Measurements from ENCODE around the gene CUL7. TPM values are rescaled to one million over a fixed set of nuclear protein-coding genes. Genes with fewer than 3 reads are reported as not detected.

CUL7 gene
- total RNA-seq, 1 experiment from 2014 or later: 34.1 TPM

DNA sequence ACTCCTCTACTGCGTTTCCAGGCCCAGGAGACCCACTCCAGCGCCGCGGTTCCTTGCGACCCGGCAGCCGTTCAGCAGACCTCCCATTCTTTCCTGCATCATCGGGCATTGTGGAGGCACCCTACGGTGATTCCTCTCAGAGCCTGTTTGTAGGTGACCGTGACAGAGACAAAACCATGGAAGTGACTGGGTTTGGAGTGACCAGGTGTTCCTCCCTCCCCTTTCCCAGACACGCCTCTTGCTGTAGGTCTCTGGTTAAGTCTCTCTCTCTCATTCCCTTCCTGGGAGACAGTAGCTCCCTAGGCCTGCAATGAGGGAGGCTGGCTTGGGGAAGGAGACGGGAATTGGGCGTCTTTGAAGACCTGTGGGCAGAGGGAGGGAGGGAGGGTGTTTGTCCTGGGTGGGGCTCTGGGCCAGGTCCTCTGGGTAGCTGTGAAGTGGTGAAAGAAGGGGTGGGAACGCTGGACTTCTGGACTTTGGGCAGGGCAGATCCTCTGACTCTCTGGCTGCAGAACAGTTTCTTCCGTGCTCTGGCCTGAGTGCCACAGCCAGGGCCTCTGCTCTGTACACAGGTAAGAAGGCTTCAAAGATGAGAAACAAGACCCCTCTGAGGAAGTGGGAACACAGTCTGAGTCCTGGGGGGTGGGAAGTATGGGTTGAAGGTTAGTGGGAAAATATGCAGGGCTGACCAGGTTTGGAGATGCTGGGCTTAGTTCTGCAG is 6.5 kb upstream of the CUL7 start:
- intact Hi-C loops (cut with micrococcal nuclease): no loop called here
- Histone ChIP-seq H2AFZ (ENCODE audit: low read depth, low read length, poor library complexity, severe bottlenecking) (peak overlapping the region; percentile 67), H3K9ac (ENCODE audit: low read length) (peak overlapping the region; percentile 65), H3K4me3 (replicated peaks in 1 of 2; ENCODE audit: low read depth in 1 of 2, low read length in 2 of 2) (peak overlapping the region; percentile 89), H3K27ac (ENCODE audit: low read depth, low read length) (peak overlapping the region; percentile 59; the same call in 1 of the 2 replicates), H3K9me2 (ENCODE audit: insufficient read depth) (no peaks in the 10 kb centered on the region), H3K9me3 (ENCODE audit: control insufficient read depth in 1 of 2, insufficient read depth in 1 of 2, low read depth in 1 of 2, low read length in 2 of 2) (no peaks in the 10 kb centered on the region), H3K4me2 (ENCODE audit: low read length) (peak overlapping the region; percentile 81), H4K20me1 (ENCODE audit: insufficient read depth) (no peaks in the 10 kb centered on the region), H3K36me3 (ENCODE audit: control insufficient read depth in 1 of 2, insufficient read depth in 2 of 2, low read length in 2 of 2) (peaks cover 0 to 18% of the 10 kb centered on the region in 2 experiments; a peak in 1 of 4 replicates), H3K4me1 (ENCODE audit: control insufficient read depth in 1 of 2, insufficient read depth in 2 of 2, low read length in 2 of 2) (peaks cover 8 to 20% of the 10 kb centered on the region in 2 experiments; a peak in 3 of 4 replicates), H3K79me2 (ENCODE audit: insufficient read depth, low read length) (peaks cover 24% of the 10 kb centered on the region), H3K27me3 (ENCODE audit: insufficient read depth, low read length) (no peaks in the 10 kb centered on the region)
- RAD21 ChIA-PET (ENCODE audit: low non-redundant PET in 1 of 2, low total read pairs in 2 of 2, uncharacterized antibody in 2 of 2, unreplicated experiment in 2 of 2): no interaction called here
- BruUV-seq (replicated peaks): no TSS peak
- POLR2A ChIA-PET: interaction anchor here (1.4 to 1.5 kb wide), 2 partner anchors 46 to 76 kb away, joined by 7 to 9 read pairs; partner anchors contain the start of genes KLHDC3, MEA1 and PPP2R5D
- CTCF ChIA-PET: interaction anchor here (1.0 kb wide), 1 partner anchor 83 kb away, joined by 5 read pairs; no protein-coding TSS in a partner anchor
- no peak for TF ChIP-seq CTCF (IDR thresholded peaks at IDR 0.05 in 2 of 3, conservative IDR thresholded peaks at IDR 0.05 in 1 of 3; ENCODE audit: borderline replicate concordance in 1 of 3, insufficient read depth in 1 of 3, low read depth in 2 of 3, low read length in 2 of 3)
- no peak for TF ChIP-seq RAD21 (IDR thresholded peaks at IDR 0.05; ENCODE audit: low read depth)
- TF ChIP-seq CEBPB (IDR thresholded peaks at IDR 0.05; ENCODE audit: low read depth): no peak
- TF ChIP-seq POLR2AphosphoS5 (IDR thresholded peaks at IDR 0.05; ENCODE audit: low read depth, low read length): no peak
- TF ChIP-seq ELF1 (IDR thresholded peaks at IDR 0.05; ENCODE audit: borderline replicate concordance, low read depth): no peak
- no peak for TF ChIP-seq EZH2phosphoT487 (IDR thresholded peaks at IDR 0.05; ENCODE audit: borderline replicate concordance)
- no peak for TF ChIP-seq SIN3A (IDR thresholded peaks at IDR 0.05; ENCODE audit: low read depth)
- TF ChIP-seq, protein P1, sequence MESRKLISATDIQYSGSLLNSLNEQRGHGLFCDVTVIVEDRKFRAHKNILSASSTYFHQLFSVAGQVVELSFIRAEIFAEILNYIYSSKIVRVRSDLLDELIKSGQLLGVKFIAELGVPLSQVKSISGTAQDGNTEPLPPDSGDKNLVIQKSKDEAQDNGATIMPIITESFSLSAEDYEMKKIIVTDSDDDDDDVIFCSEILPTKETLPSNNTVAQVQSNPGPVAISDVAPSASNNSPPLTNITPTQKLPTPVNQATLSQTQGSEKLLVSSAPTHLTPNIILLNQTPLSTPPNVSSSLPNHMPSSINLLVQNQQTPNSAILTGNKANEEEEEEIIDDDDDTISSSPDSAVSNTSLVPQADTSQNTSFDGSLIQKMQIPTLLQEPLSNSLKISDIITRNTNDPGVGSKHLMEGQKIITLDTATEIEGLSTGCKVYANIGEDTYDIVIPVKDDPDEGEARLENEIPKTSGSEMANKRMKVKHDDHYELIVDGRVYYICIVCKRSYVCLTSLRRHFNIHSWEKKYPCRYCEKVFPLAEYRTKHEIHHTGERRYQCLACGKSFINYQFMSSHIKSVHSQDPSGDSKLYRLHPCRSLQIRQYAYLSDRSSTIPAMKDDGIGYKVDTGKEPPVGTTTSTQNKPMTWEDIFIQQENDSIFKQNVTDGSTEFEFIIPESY (IDR thresholded peaks at IDR 0.05; ENCODE audit: extremely low read depth, insufficient replicate concordance, low read length): no peak
- TF ChIP-seq YY1 (IDR thresholded peaks at IDR 0.05; ENCODE audit: extremely low read depth, insufficient replicate concordance, low read depth, low read length): no peak
- no peak for TF ChIP-seq SRF (IDR thresholded peaks at IDR 0.05; ENCODE audit: low read depth)
- TF ChIP-seq MAX (IDR thresholded peaks at IDR 0.05): no peak
- no peak for TF ChIP-seq FOSL1 (IDR thresholded peaks at IDR 0.05; ENCODE audit: low read depth)
- no peak for TF ChIP-seq SP1 (IDR thresholded peaks at IDR 0.05; ENCODE audit: low read depth)
- DNase-seq (ENCODE audit: low read depth, low spot score) (no peak), ATAC-seq (peak; percentile 28)

All from HCT116 (cell line).